ENCODE results near the gene ZBTB7C. TPM values are rescaled to one million over a fixed set of nuclear protein-coding genes. Genes with fewer than 3 reads are reported as not detected.

Gene ZBTB7C
- total RNA-seq, 2 experiments from 2014 or later, result not detected

DNA sequence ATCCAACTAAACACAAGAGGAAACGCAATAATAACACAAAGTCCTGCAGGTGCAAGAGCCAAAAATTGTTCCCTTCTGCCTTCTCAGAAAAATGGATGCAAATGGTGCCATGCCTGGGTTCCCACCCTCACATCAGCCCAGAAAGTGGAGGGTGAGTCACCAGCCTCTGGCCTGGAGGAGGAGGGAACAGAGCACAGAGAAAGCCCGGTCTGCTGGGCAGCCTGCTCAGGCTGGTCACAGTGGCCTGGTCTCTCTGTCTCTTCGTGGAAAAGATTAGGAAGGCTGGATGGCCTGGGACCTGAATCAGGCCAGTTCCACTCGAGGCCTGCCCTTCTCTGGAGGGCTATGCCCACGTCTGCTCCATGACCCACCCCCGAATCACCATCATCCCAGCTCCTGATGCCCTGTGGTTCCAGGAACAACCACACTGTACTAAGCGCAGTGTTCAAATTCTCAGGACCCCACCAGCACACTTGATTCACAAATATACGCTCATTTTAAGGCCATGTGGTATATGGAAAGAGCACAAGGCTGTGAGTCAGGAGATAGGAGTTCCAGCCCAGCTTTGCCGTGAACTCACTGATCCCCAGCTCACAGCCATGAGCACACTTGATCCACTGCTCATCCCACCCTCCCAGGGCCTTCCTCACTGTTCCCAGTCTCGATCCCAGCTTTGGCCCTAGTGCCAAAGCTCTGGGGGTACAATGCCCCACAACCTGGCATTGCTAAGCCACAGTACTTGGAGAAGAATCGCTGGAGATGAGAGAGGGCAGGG lies 82.1 kb downstream of the ZBTB7C start:
- Histone ChIP-seq H3K36me3 (ENCODE audit: insufficient read depth, low read length) (no peaks in the 10 kb centered on the region), H2AFZ (ENCODE audit: low read length) (no peak overlapping the region), H3K4me1 (ENCODE audit: insufficient read depth, low read length, poor library complexity, severe bottlenecking) (no peaks in the 10 kb centered on the region), H3K4me2 (ENCODE audit: low read length) (no peak overlapping the region), H3K9me2 (ENCODE audit: insufficient read depth, low read length) (no peaks in the 10 kb centered on the region), H3K4me3 (ENCODE audit: low read depth, low read length, poor library complexity, severe bottlenecking) (no peak overlapping the region), H3K27ac (ENCODE audit: low read depth, low read length, poor library complexity, severe bottlenecking) (no peak overlapping the region), H3K79me2 (ENCODE audit: insufficient read depth, low read depth, low read length) (no peaks in the 10 kb centered on the region), H3K9me3 (ENCODE audit: low read length) (no peaks in the 10 kb centered on the region), H4K20me1 (ENCODE audit: insufficient read depth, low read length) (no peaks in the 10 kb centered on the region)
- ChIA-PET CTCF (ENCODE audit: unreplicated experiment) (no interaction called here), POLR2A (no interaction called here)
- BruUV-seq (replicated peaks), result no TSS peak
- intact Hi-C loops (cut with micrococcal nuclease; ENCODE audit: unreplicated experiment), result no loop called here
- TF ChIP-seq EZH2phosphoT487 (IDR thresholded peaks at IDR 0.05; ENCODE audit: borderline replicate concordance, low read depth, low read length), result no peak
- TF ChIP-seq, protein P1, sequence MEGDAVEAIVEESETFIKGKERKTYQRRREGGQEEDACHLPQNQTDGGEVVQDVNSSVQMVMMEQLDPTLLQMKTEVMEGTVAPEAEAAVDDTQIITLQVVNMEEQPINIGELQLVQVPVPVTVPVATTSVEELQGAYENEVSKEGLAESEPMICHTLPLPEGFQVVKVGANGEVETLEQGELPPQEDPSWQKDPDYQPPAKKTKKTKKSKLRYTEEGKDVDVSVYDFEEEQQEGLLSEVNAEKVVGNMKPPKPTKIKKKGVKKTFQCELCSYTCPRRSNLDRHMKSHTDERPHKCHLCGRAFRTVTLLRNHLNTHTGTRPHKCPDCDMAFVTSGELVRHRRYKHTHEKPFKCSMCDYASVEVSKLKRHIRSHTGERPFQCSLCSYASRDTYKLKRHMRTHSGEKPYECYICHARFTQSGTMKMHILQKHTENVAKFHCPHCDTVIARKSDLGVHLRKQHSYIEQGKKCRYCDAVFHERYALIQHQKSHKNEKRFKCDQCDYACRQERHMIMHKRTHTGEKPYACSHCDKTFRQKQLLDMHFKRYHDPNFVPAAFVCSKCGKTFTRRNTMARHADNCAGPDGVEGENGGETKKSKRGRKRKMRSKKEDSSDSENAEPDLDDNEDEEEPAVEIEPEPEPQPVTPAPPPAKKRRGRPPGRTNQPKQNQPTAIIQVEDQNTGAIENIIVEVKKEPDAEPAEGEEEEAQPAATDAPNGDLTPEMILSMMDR (conservative IDR thresholded peaks at IDR 0.05; ENCODE audit: low read length), result no peak
- no peak for DNase-seq (ENCODE audit: low spot score)

DNA sequence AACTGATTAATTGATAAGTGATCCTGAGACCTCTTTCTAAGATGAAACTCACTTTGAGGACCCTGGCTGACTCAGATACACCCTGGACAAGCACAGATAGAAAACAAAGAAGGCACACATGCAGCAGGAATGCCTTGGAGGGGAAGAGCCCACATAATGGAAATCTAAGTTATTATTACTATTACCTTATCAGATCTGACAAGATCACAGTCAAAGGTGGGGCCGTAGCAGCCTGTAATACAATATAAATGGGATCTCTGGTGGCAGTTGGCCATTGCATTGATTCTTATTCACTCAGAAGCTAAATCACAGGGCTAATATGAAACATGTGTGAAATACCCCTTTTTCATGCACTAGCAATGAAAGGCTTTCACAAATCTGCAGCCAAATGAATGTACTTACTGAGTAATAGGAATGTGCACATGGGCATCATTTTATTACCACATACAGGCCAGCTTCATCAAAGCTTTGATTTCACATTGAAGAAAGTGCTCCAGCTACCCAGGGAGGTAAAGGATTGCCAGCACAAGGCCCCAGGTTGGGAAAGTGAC lies 84.0 kb downstream of the ZBTB7C start:
- no peak for DNase-seq (ENCODE audit: low spot score)
- no peak overlapping the region for H2AFZ ChIP-seq (ENCODE audit: low read length)
- H3K36me3 ChIP-seq (ENCODE audit: insufficient read depth, low read length), result no peaks in the 10 kb centered on the region
- H3K4me3 ChIP-seq (ENCODE audit: low read depth, low read length, poor library complexity, severe bottlenecking), result no peak overlapping the region
- ChIA-PET POLR2A (no interaction called here), CTCF (ENCODE audit: unreplicated experiment) (no interaction called here)
- H3K9me3 ChIP-seq (ENCODE audit: low read length), result no peaks in the 10 kb centered on the region
- H3K4me1 ChIP-seq (ENCODE audit: insufficient read depth, low read length, poor library complexity, severe bottlenecking), result no peaks in the 10 kb centered on the region
- H4K20me1 ChIP-seq (ENCODE audit: insufficient read depth, low read length), result no peaks in the 10 kb centered on the region
- H3K27ac ChIP-seq (ENCODE audit: low read depth, low read length, poor library complexity, severe bottlenecking), result no peak overlapping the region
- no peaks in the 10 kb centered on the region for H3K79me2 ChIP-seq (ENCODE audit: insufficient read depth, low read depth, low read length)
- no TSS peak for BruUV-seq (replicated peaks)
- no peaks in the 10 kb centered on the region for H3K9me2 ChIP-seq (ENCODE audit: insufficient read depth, low read length)
- H3K4me2 ChIP-seq (ENCODE audit: low read length), result no peak overlapping the region
- intact Hi-C loops (cut with micrococcal nuclease; ENCODE audit: unreplicated experiment), result no loop called here
- TF ChIP-seq EZH2phosphoT487 (IDR thresholded peaks at IDR 0.05; ENCODE audit: borderline replicate concordance, low read depth, low read length), result no peak
- TF ChIP-seq, protein P1 (conservative IDR thresholded peaks at IDR 0.05; ENCODE audit: low read length), result no peak

DNA sequence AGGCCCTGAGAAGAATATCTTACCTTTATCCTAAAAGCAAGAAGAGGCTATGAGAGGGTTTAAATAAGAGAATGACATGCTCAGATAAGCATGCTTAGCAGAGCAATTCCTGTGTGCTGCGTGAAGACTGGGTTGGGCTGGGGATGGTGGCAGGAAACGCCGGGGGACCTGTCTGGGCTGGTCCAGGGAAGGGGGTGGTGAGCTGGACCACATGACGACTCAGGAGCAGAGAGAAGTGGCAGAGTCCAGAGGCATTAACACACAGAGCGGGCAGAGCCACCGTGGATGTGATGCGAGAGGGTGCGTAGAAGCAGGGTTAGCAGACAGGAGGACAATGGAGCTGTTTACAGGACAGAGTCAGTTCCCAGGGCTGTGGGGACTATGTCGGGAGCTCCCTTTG lies 84.5 kb downstream of the ZBTB7C start:
- TF ChIP-seq, protein P1 (conservative IDR thresholded peaks at IDR 0.05; ENCODE audit: low read length), result no peak
- TF ChIP-seq EZH2phosphoT487 (IDR thresholded peaks at IDR 0.05; ENCODE audit: borderline replicate concordance, low read depth, low read length), result no peak
- H4K20me1 ChIP-seq (ENCODE audit: insufficient read depth, low read length), result no peaks in the 10 kb centered on the region

More for the DNA sequence above, 84.5 kb downstream of the ZBTB7C start:
- Histone ChIP-seq H3K79me2 (ENCODE audit: insufficient read depth, low read depth, low read length) (no peaks in the 10 kb centered on the region), H3K4me2 (ENCODE audit: low read length) (no peak overlapping the region), H3K27ac (ENCODE audit: low read depth, low read length, poor library complexity, severe bottlenecking) (no peak overlapping the region), H3K36me3 (ENCODE audit: insufficient read depth, low read length) (no peaks in the 10 kb centered on the region), H3K4me1 (ENCODE audit: insufficient read depth, low read length, poor library complexity, severe bottlenecking) (no peaks in the 10 kb centered on the region), H3K4me3 (ENCODE audit: low read depth, low read length, poor library complexity, severe bottlenecking) (no peak overlapping the region), H3K9me3 (ENCODE audit: low read length) (no peaks in the 10 kb centered on the region), H2AFZ (ENCODE audit: low read length) (no peak overlapping the region), H3K9me2 (ENCODE audit: insufficient read depth, low read length) (no peaks in the 10 kb centered on the region)
- BruUV-seq (replicated peaks), result no TSS peak
- ChIA-PET CTCF (ENCODE audit: unreplicated experiment) (no interaction called here), POLR2A (no interaction called here)
- intact Hi-C loops (cut with micrococcal nuclease; ENCODE audit: unreplicated experiment), result no loop called here
- DNase-seq (ENCODE audit: low spot score), result no peak

Data from OCI-LY7 (cell line).